Muscle layer of duodenum (tissue), 2 donors: ENCODE results near the gene BORA.
"Not testable (repeated sequence)": the region's sequence is repeated elsewhere in the genome, so short reads cannot be mapped to it uniquely, and the experiment has no call there.

Experiments used
- H3K27ac ChIP-seq: one replicate; pipeline ENCODE4 v1.7.0; 2013; ENCODE audit warnings: mild to moderate bottlenecking, low read length
- H3K27me3 ChIP-seq: one replicate; pipeline ENCODE4 v1.7.0; 2013; ENCODE audit warnings: low read depth, mild to moderate bottlenecking, control low read depth, low read length
- H3K36me3 ChIP-seq, 2 donors: one replicate each; pipeline ENCODE4 v1.7.0; 2013; ENCODE audit warnings: low read length in 2 of 2, control low read depth in 1 of 2, mild to moderate bottlenecking in 1 of 2; ENCODE audit not compliant: insufficient read depth in 2 of 2, control insufficient read depth in 1 of 2
- H3K4me1 ChIP-seq, 2 donors: one replicate each; pipeline ENCODE4 v1.7.0; 2013; ENCODE audit warnings: low read length in 2 of 2, mild to moderate bottlenecking in 2 of 2, control low read depth in 1 of 2, moderate library complexity in 1 of 2; ENCODE audit not compliant: insufficient read depth in 2 of 2, control insufficient read depth in 1 of 2
- H3K4me3 ChIP-seq, 2 donors: one replicate each; pipeline ENCODE4 v1.7.0; 2013; ENCODE audit warnings: low read length in 2 of 2, low read depth in 1 of 2, mild to moderate bottlenecking in 1 of 2
- H3K9me3 ChIP-seq, 2 donors: one replicate each; pipeline ENCODE4 v1.7.0; 2013; ENCODE audit warnings: low read length in 2 of 2, control low read depth in 1 of 2, mild to moderate bottlenecking in 1 of 2; ENCODE audit not compliant: control insufficient read depth in 1 of 2
- donor health status: healthy.

The BORA gene

DNA sequence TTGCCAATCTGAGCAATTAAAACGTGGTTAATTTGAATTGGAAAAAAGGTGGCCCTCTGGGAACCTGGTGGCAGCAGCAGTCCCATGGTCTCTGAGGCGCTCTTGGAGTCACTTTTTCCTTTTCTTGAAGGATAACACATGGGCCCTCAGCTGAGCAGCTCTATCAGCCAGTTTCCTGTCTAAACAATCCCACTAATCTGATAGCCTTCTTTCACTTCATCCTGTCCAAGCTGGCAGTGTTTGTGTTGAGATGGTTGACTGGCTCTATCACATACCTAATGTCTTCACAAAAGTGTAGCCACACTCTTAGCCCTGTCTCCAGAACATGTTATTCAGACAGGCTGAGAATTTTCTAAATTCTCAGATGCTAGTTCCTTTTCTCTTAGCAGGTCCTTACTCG is 10.9 kb upstream of the BORA start:
- H3K36me3 ChIP-seq, result peaks cover 19 to 40% of the 10 kb centered on the region in 2 donors
- H3K4me1 ChIP-seq, result no peaks in the 10 kb centered on the region
- no peak overlapping the region for H3K27ac ChIP-seq
- H3K4me3 ChIP-seq, result no peak overlapping the region
- no peaks in the 10 kb centered on the region for H3K27me3 ChIP-seq
- no peaks in the 10 kb centered on the region for H3K9me3 ChIP-seq

DNA sequence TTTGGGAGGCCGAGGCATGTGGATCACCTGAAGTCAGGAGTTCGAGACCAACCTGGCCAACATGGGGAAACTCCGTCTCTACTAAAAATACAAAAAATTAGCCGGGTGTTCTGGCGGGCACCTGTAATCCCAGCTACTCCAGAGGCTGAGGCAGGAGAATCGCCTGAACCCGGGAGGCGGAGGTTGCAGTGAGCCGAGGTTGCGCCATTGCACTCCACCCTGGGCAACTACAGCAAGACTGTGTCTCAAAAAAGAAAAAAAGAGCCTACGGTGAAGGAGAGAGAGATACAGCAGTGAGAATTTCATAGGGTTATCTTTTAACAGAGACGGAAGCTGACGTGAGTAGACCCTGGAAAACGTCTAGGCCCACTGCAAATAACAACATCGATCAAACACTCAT is 1.5 kb upstream of the BORA start:
- H3K27me3 ChIP-seq, H3K27ac ChIP-seq, H3K9me3 ChIP-seq, H3K36me3 ChIP-seq: not testable (repeated sequence)
- peaks cover 0 to 20% of the 10 kb centered on the region in 2 donors for H3K4me1 ChIP-seq
- peak overlapping the region; percentile 83 to 99 for H3K4me3 ChIP-seq

- H3K27me3 ChIP-seq, result no peaks in the 10 kb centered on the region
Observed at GRCh38 chr13:72726726-72727416, 852 bp upstream of the BORA start.

DNA sequence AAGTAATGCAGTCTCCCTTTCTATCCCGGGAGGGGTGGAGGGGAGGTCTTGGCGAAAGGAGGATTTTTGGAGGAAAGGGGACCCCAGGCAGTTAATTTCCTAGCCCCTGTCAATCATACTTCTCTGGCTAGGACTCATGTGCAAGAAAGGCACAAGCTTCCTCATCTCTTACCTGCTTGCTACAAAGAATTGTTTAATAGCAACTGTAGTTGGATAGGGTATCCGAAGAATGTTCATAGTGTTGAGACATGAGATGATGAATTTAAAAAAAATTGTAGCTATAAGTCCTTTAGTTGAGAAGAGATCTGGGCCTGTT is 525 bp downstream of the BORA start:
- Histone ChIP-seq H3K36me3 (peaks cover 0 to 2% of the 10 kb centered on the region in 2 donors), H3K9me3 (no peaks in the 10 kb centered on the region), H3K4me3 (peak overlapping the region; percentile 83 to 99), H3K27me3 (no peaks in the 10 kb centered on the region), H3K27ac (peak overlapping the region; percentile 70), H3K4me1 (peaks cover 0 to 20% of the 10 kb centered on the region in 2 donors)

More at GRCh38 chr13:72726726-72727416, 852 bp upstream of the BORA start:
- H3K4me3 ChIP-seq, result peak overlapping the region; percentile 83 to 99
- H3K27ac ChIP-seq, result no peak overlapping the region
- H3K36me3 ChIP-seq, result no peaks in the 10 kb centered on the region
- H3K4me1 ChIP-seq, result peaks cover 0 to 20% of the 10 kb centered on the region in 2 donors
- no peaks in the 10 kb centered on the region for H3K9me3 ChIP-seq

DNA sequence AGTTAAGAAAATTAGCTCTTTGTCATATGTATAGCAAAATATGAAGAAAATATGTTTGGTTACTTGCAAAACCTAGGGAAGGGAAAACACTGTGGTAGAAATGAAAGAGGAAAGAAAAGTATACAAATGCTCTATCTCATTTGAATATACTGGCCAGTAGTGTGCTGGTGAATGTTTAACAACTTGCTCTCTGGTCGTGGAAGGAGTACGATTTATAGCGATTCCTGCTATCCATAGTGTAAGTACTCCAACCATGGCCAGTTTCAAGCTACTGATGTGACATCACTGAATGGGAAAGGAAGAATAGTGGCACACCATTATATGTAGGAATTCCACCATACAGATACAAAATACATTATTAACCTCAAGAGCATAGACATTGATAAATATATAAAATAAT is 9.3 kb downstream of the BORA start:
- Histone ChIP-seq H3K27me3 (no peaks in the 10 kb centered on the region), H3K4me3 (no peak overlapping the region), H3K36me3 (peaks cover 4 to 15% of the 10 kb centered on the region in 2 donors), H3K9me3 (no peaks in the 10 kb centered on the region), H3K27ac (no peak overlapping the region), H3K4me1 (peaks cover 0 to 7% of the 10 kb centered on the region in 2 donors)

DNA sequence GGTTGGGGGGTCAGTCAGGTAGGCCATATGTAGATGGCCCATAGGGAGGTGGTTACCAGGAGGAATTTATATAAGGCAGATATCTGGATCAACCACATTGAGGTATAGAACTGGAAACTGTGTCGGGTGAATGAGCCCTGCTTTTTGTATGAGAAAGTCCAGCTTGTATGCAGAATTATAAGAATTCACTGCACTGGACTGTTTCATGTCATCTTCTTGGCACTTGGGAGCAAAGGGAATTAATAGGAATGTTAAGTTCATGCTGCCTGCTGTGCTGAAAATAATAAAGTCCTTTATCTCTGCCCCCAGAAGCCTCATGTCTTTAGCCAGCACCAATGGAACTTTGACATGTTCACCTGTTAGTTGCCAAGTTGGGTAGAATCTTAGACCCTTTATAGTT is 12.3 kb downstream of the BORA start:
- H3K4me1 ChIP-seq, result peaks cover 0 to 7% of the 10 kb centered on the region in 2 donors
- H3K36me3 ChIP-seq, result peaks cover 8 to 17% of the 10 kb centered on the region in 2 donors
- H3K27me3 ChIP-seq, result no peaks in the 10 kb centered on the region
- no peak overlapping the region for H3K27ac ChIP-seq
- H3K4me3 ChIP-seq, result no peak overlapping the region
- no peaks in the 10 kb centered on the region for H3K9me3 ChIP-seq

DNA sequence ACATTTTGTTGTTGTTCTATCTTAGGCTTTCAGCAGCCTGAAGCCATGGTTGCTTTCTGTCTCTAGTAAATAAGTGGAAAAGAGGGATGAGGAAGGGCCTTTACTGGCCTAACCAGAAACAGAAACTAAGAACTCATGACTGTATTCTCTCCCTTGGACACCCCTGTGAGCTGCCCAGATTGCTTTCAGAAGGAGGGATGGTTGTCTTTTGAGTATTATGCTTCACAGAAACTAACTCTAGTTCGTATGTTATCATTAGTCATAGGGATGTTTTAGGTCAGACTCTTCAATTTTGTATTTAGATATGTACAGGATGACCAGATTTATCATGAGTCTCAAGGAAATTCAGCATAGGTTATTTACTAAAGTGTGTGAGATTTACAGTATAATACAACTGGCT is 17.5 kb downstream of the BORA start:
- H3K9me3 ChIP-seq, result no peaks in the 10 kb centered on the region
- H3K36me3 ChIP-seq, result peaks cover 14 to 30% of the 10 kb centered on the region in 2 donors
- H3K27ac ChIP-seq, result no peak overlapping the region
- H3K4me1 ChIP-seq, result no peaks in the 10 kb centered on the region
- no peaks in the 10 kb centered on the region for H3K27me3 ChIP-seq
- no peak overlapping the region for H3K4me3 ChIP-seq

- Histone ChIP-seq H3K9me3 (no peaks in the 10 kb centered on the region), H3K4me1 (no peaks in the 10 kb centered on the region), H3K27ac (no peak overlapping the region), H3K4me3 (no peak overlapping the region), H3K27me3 (no peaks in the 10 kb centered on the region), H3K36me3 (peaks cover 28 to 36% of the 10 kb centered on the region in 2 donors)
Observed at GRCh38 chr13:72751220-72751619, 23.5 kb downstream of the BORA start.

GRCh38 chr13:72754111-72754510 is 26.4 kb downstream of the BORA start:
- Histone ChIP-seq H3K27ac (no peak overlapping the region), H3K36me3 (peaks cover 29 to 53% of the 10 kb centered on the region in 2 donors), H3K27me3 (no peaks in the 10 kb centered on the region), H3K4me3 (no peak overlapping the region), H3K9me3 (no peaks in the 10 kb centered on the region), H3K4me1 (no peaks in the 10 kb centered on the region)

DNA sequence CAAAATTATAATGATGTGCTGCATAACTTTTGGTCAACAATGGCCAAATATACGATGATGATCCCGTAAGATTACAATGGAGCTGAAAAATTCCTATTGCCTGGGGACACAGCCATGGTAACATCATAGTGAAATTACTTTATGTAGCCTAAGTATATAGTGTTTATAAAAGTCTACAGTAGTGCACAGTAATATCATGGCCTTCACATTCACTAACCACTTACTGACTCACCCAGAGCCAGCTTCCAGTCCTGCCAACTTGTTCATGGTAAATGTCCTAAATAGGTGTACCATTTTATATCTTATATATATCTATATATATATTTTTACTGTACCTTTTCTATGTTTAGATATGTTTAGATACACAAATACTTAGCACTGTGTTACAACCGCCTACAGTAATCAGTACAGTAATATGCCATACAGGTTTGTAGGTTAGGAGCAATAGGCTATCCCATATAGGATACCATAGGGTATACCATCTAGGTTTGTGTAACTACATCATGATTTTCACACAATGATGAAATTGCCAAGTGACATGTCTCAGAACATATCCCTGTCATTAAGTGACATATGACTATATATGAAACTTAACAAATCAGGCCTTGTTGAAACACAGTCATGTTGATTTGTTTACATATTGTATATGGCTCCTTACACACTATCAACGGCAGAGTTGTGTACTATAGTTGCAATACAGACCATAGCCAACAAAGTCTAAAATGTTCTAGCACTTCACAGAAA is 30.2 kb downstream of the BORA start:
- Histone ChIP-seq H3K36me3 (peaks cover 45 to 79% of the 10 kb centered on the region in 2 donors), H3K4me1 (no peaks in the 10 kb centered on the region), H3K27me3 (no peaks in the 10 kb centered on the region), H3K4me3 (no peak overlapping the region), H3K27ac (no peak overlapping the region), H3K9me3 (no peaks in the 10 kb centered on the region)

GRCh38 chr13:72760189-72760588 is 32.5 kb downstream of the BORA start:
- Histone ChIP-seq H3K4me1 (no peaks in the 10 kb centered on the region), H3K27me3 (no peaks in the 10 kb centered on the region), H3K9me3 (no peaks in the 10 kb centered on the region), H3K4me3 (no peak overlapping the region), H3K27ac (no peak overlapping the region), H3K36me3 (peaks cover 55 to 89% of the 10 kb centered on the region in 2 donors)
